HL-60 (cell line): Measurements from ENCODE around the gene KCNJ6.

Experiments used
- DNase-seq, 2 experiments: peaks; one replicate each; pipeline ENCODE4 v3.0.0-alpha.2; 2010 to 2020; ENCODE audit warnings: low read depth in 1 of 2, low spot score in 1 of 2
- H3K27ac ChIP-seq: fragments of 250-450 bp; sonication (Bioruptor Pico); replicated peaks from 2 replicates; pipeline ENCODE4 v1.5.1; 2020; ENCODE audit warnings: mild to moderate bottlenecking, moderate library complexity
- H3K27me3 ChIP-seq: fragments of 250-450 bp; sonication (Bioruptor Pico); 2 replicates; pipeline ENCODE4 v1.5.1; 2021; ENCODE audit warnings: mild to moderate bottlenecking, moderate library complexity; ENCODE audit not compliant: insufficient read depth, poor library complexity, severe bottlenecking
- H3K4me3 ChIP-seq: replicated peaks from 2 replicates; pipeline ENCODE4 v1.5.1; 2011; ENCODE audit warnings: mild to moderate bottlenecking, control low read depth, low read length; ENCODE audit not compliant: insufficient read depth
- GABPA ChIP-seq: IDR thresholded peaks from 2 replicates; pipeline ENCODE4 v1.6.1; 2012; ENCODE audit warnings: low read depth
- POLR2AphosphoS5 ChIP-seq: IDR thresholded peaks from 2 replicates; pipeline ENCODE4 v1.6.1; 2012; ENCODE audit warnings: low read depth
- SPI1 ChIP-seq: IDR thresholded peaks from 2 replicates; pipeline ENCODE4 v1.6.1; 2012; ENCODE audit warnings: low read depth, mild to moderate bottlenecking, borderline replicate concordance
- TF ChIP-seq, protein P1 (sequence below): IDR thresholded peaks from one replicate; pipeline ENCODE4 v1.5.1; 2011; ENCODE audit warnings: low read length, control low read depth, inconsistent platforms; ENCODE audit not compliant: insufficient read depth
- TF ChIP-seq, protein P2 (sequence below): IDR thresholded peaks from 2 replicates; pipeline ENCODE4 v1.6.1; 2012; ENCODE audit warnings: low read depth; ENCODE audit not compliant: insufficient replicate concordance

The KCNJ6 gene

GRCh38 chr21:37945036-37945435 is 28.8 kb upstream of the KCNJ6 start:
- H3K4me3 ChIP-seq, result no peak overlapping the region
- TF ChIP-seq SPI1, result no peak
- TF ChIP-seq GABPA, result no peak
- TF ChIP-seq, protein P1, sequence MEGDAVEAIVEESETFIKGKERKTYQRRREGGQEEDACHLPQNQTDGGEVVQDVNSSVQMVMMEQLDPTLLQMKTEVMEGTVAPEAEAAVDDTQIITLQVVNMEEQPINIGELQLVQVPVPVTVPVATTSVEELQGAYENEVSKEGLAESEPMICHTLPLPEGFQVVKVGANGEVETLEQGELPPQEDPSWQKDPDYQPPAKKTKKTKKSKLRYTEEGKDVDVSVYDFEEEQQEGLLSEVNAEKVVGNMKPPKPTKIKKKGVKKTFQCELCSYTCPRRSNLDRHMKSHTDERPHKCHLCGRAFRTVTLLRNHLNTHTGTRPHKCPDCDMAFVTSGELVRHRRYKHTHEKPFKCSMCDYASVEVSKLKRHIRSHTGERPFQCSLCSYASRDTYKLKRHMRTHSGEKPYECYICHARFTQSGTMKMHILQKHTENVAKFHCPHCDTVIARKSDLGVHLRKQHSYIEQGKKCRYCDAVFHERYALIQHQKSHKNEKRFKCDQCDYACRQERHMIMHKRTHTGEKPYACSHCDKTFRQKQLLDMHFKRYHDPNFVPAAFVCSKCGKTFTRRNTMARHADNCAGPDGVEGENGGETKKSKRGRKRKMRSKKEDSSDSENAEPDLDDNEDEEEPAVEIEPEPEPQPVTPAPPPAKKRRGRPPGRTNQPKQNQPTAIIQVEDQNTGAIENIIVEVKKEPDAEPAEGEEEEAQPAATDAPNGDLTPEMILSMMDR, result no peak
- no peak for TF ChIP-seq POLR2AphosphoS5
- TF ChIP-seq, protein P2, sequence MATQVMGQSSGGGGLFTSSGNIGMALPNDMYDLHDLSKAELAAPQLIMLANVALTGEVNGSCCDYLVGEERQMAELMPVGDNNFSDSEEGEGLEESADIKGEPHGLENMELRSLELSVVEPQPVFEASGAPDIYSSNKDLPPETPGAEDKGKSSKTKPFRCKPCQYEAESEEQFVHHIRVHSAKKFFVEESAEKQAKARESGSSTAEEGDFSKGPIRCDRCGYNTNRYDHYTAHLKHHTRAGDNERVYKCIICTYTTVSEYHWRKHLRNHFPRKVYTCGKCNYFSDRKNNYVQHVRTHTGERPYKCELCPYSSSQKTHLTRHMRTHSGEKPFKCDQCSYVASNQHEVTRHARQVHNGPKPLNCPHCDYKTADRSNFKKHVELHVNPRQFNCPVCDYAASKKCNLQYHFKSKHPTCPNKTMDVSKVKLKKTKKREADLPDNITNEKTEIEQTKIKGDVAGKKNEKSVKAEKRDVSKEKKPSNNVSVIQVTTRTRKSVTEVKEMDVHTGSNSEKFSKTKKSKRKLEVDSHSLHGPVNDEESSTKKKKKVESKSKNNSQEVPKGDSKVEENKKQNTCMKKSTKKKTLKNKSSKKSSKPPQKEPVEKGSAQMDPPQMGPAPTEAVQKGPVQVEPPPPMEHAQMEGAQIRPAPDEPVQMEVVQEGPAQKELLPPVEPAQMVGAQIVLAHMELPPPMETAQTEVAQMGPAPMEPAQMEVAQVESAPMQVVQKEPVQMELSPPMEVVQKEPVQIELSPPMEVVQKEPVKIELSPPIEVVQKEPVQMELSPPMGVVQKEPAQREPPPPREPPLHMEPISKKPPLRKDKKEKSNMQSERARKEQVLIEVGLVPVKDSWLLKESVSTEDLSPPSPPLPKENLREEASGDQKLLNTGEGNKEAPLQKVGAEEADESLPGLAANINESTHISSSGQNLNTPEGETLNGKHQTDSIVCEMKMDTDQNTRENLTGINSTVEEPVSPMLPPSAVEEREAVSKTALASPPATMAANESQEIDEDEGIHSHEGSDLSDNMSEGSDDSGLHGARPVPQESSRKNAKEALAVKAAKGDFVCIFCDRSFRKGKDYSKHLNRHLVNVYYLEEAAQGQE, result no peak
- no peak for DNase-seq
- no peaks in the 10 kb centered on the region for H3K27me3 ChIP-seq
- H3K27ac ChIP-seq, result no peak overlapping the region

DNA sequence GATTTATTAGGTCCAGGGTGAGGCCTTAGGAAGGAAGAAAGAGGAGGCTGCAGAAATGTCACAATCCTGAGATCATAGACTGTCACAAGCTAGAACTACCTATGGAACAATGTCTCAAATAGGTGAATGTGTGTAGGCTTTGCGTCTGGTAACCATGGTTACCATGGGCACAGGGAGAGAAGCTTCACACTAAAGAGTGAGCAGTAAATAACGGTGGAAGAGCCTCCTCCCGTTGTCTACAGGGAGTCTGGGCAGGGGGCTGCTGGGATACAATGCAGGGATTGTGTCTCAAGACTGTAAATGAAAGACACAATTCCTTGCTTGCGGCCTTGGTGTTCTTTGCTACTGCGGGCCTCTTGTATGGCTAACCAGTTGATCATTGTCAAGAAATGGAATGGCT is 28.2 kb upstream of the KCNJ6 start:
- no peak overlapping the region for H3K4me3 ChIP-seq
- TF ChIP-seq POLR2AphosphoS5, result no peak
- TF ChIP-seq, protein P1, result no peak
- no peak for TF ChIP-seq SPI1
- TF ChIP-seq, protein P2, result no peak
- TF ChIP-seq GABPA, result no peak
- H3K27me3 ChIP-seq, result no peaks in the 10 kb centered on the region
- H3K27ac ChIP-seq, result no peak overlapping the region
- no peak for DNase-seq

- no peak for TF ChIP-seq GABPA
- TF ChIP-seq, protein P1, result no peak
- no peak for TF ChIP-seq SPI1
- no peak for TF ChIP-seq POLR2AphosphoS5
- TF ChIP-seq, protein P2, result no peak
- H3K4me3 ChIP-seq, result no peak overlapping the region
- no peak for DNase-seq
- no peak overlapping the region for H3K27ac ChIP-seq
- H3K27me3 ChIP-seq, result no peaks in the 10 kb centered on the region
These were observed 24.4 kb upstream of the KCNJ6 start for GRCh38 chr21:37940691-37941090.
